HepG2 (cell line): ENCODE data around the gene MYO5B. TPM values are rescaled to one million over a fixed set of nuclear protein-coding genes. Genes with fewer than 3 reads are reported as not detected.
A peak's percentile ranks its signal among the peaks of the same experiment; 100 is the strongest.

Source experiments
- ATAC-seq: fragments of 200-7000 bp; cut with Tn5 transposase; 3 replicates; pipeline ENCODE4 v1.9.1; 2020; ENCODE audit warnings: mild to moderate bottlenecking, moderate library complexity
- BruUV-seq: library from RNA; stranded (reverse); fragments of 400-500 nt; replicated peaks from 2 replicates; lab custom pipeline; 2021; lab: Mats Ljungman, UMichigan
- CTCF ChIA-PET: fragments of 300-600 bp; formaldehyde crosslinking; extraction: SDS; loops from one replicate; lab custom pipeline; 2021; ENCODE audit warnings: low total read pairs, inconsistent platforms, low intra/inter-chr PET ratio; lab: Yijun Ruan, JAX
- POLR2A ChIA-PET: fragments of 350-600 bp; sonication (Branson Sonifier 250); formaldehyde crosslinking; loops from one replicate; lab custom pipeline; 2020; ENCODE audit warnings: antibody characterized with exemption, inconsistent platforms; lab: Yijun Ruan, JAX
- DNase-seq: peaks from one replicate; pipeline ENCODE4 v3.0.0-alpha.2; 2015; ENCODE audit warnings: low spot score
- FAIRE-seq: peaks from 3 replicates; lab custom pipeline; 2011; peaks lifted over from hg19 to GRCh38; lab: Jason Lieb, UNC
- H2AFZ ChIP-seq: one replicate; pipeline ENCODE4 v1.6.1; 2011; ENCODE audit warnings: low read length, inconsistent platforms
- H3K27ac ChIP-seq: fragments of 300-600 bp; 3 replicates; pipeline ENCODE4 v1.8.0; 2011; ENCODE audit warnings: mixed run types, mild to moderate bottlenecking, mixed read lengths, low read length, inconsistent platforms; ENCODE audit not compliant: insufficient read depth; ENCODE audit errors: extremely low read length
- H3K27me3 ChIP-seq, 2 experiments: fragments of 200-600 bp in 1 of 2; 2 replicates in 1 of 2; 3 replicates in 1 of 2; pipeline versions ENCODE4 v1.6.0 to v1.8.0; 2011; ENCODE audit warnings: low read length in 2 of 2, mild to moderate bottlenecking in 2 of 2, moderate library complexity in 2 of 2, inconsistent platforms in 1 of 2; ENCODE audit not compliant: insufficient read depth in 2 of 2, control insufficient read depth in 1 of 2
- H3K36me3 ChIP-seq, 2 experiments: fragments of 200-600 bp in 1 of 2; replicated peaks in 1 of 2; 2 replicates in 1 of 2; 3 replicates in 1 of 2; pipeline versions ENCODE4 v1.5.1 to v1.8.0; 2011; ENCODE audit warnings: low read length in 2 of 2, inconsistent platforms in 1 of 2; ENCODE audit not compliant: insufficient read depth in 2 of 2, control insufficient read depth in 1 of 2
- H3K4me1 ChIP-seq: 2 replicates; pipeline ENCODE4 v1.5.1; 2012; ENCODE audit warnings: low read length, inconsistent platforms; ENCODE audit not compliant: insufficient read depth
- H3K4me2 ChIP-seq: 2 replicates; pipeline ENCODE4 v1.6.0; 2011; ENCODE audit warnings: low read depth, low read length, inconsistent platforms
- H3K4me3 ChIP-seq, 3 experiments: fragments of 200-600 bp in 1 of 3; sonication (generic), shearing (Covaris generic) in 1 of 3; replicated peaks in 1 of 3; 2 replicates each; pipeline ENCODE4 v1.5.1; 2011 to 2016; ENCODE audit warnings: low read length in 3 of 3, inconsistent platforms in 2 of 3, low read depth in 2 of 3, mild to moderate bottlenecking in 2 of 3, control low read depth in 1 of 3, mixed read lengths in 1 of 3; ENCODE audit not compliant: insufficient read depth in 1 of 3
- H3K79me2 ChIP-seq: one replicate; pipeline ENCODE4 v1.6.1; 2011; ENCODE audit warnings: low read length, inconsistent platforms; ENCODE audit not compliant: insufficient read depth
- H3K9ac ChIP-seq: 2 replicates; pipeline ENCODE4 v1.6.0; 2011; ENCODE audit warnings: mild to moderate bottlenecking, low read depth, low read length, inconsistent platforms; ENCODE audit not compliant: insufficient read depth
- H3K9me3 ChIP-seq: 2 replicates; pipeline ENCODE4 v1.5.1; 2012; ENCODE audit warnings: mild to moderate bottlenecking, low read length
- H4K20me1 ChIP-seq: 2 replicates; pipeline ENCODE4 v1.6.0; 2011; ENCODE audit warnings: inconsistent platforms, mild to moderate bottlenecking, low read length, moderate library complexity; ENCODE audit not compliant: insufficient read depth
- DNMT3B ChIP-seq: conservative IDR thresholded peaks from 2 replicates; pipeline ENCODE4 v1.6.1; 2016; ENCODE audit warnings: missing biosample characterization, control low read depth
- DR1 ChIP-seq: sonication (generic); formaldehyde crosslinking; IDR thresholded peaks from 2 replicates; pipeline ENCODE4 v1.8.0; 2021; ENCODE audit warnings: mild to moderate bottlenecking, missing genetic modification reagents, inconsistent platforms
- EHMT2 ChIP-seq: fragments of 200-600 bp; sonication (generic); IDR thresholded peaks from 2 replicates; pipeline ENCODE4 v1.7.0; 2017; ENCODE audit warnings: antibody characterized with exemption, low read depth, low read length, borderline replicate concordance
- ELF3 ChIP-seq: IDR thresholded peaks from 2 replicates; pipeline ENCODE4 v1.6.1; 2016; ENCODE audit warnings: missing genetic modification reagents, missing compliant biosample characterization
- HMG20A ChIP-seq: IDR thresholded peaks from 2 replicates; pipeline ENCODE4 v1.6.1; 2016; ENCODE audit warnings: borderline replicate concordance
- HOMEZ ChIP-seq: IDR thresholded peaks from 2 replicates; pipeline ENCODE4 v1.6.1; 2016; ENCODE audit warnings: low read depth
- LBX2 ChIP-seq: sonication (generic); formaldehyde crosslinking; IDR thresholded peaks from 2 replicates; pipeline ENCODE4 v1.5.0; 2020; ENCODE audit warnings: missing genetic modification reagents, mild to moderate bottlenecking, borderline replicate concordance
- MED1 ChIP-seq: sonication (generic); formaldehyde crosslinking; IDR thresholded peaks from 2 replicates; pipeline ENCODE4 v1.4.0; 2020; ENCODE audit warnings: missing genetic modification reagents
- NR2F1 ChIP-seq, 2 experiments: fragments of 450-650 bp in 1 of 2; formaldehyde crosslinking in 1 of 2; IDR thresholded peaks; 2 replicates each; pipeline versions ENCODE4 v1.5.0 to v1.6.1; 2016 to 2020; ENCODE audit warnings: mild to moderate bottlenecking in 1 of 2, missing compliant biosample characterization in 1 of 2, missing genetic modification reagents in 1 of 2, moderate library complexity in 1 of 2
- PATZ1 ChIP-seq: sonication (generic); formaldehyde crosslinking; IDR thresholded peaks from 2 replicates; pipeline ENCODE4 v1.4.0; 2020; ENCODE audit warnings: missing genetic modification reagents
- RARA ChIP-seq: IDR thresholded peaks from 2 replicates; pipeline ENCODE4 v1.6.1; 2016; ENCODE audit warnings: missing genetic modification reagents, missing compliant biosample characterization
- ZMYM2 ChIP-seq: sonication (generic); formaldehyde crosslinking; IDR thresholded peaks from 2 replicates; pipeline ENCODE4 v1.8.0; 2022; ENCODE audit warnings: mild to moderate bottlenecking, missing genetic modification reagents
- ZNF143 ChIP-seq: sonication (generic); formaldehyde crosslinking; IDR thresholded peaks from 2 replicates; pipeline ENCODE4 v1.4.0; 2020; ENCODE audit warnings: missing genetic modification reagents
- ZNF264 ChIP-seq: sonication (generic); formaldehyde crosslinking; IDR thresholded peaks from 2 replicates; pipeline ENCODE4 v1.4.0; 2020; ENCODE audit warnings: missing genetic modification reagents
- ZNF574 ChIP-seq: sonication (generic); formaldehyde crosslinking; IDR thresholded peaks from 2 replicates; pipeline ENCODE4 v1.4.0; 2020; ENCODE audit warnings: missing genetic modification reagents
- ZNF7 ChIP-seq: IDR thresholded peaks from 2 replicates; pipeline ENCODE4 v1.6.1; 2016; ENCODE audit warnings: missing biosample characterization, missing genetic modification reagents
- ZNF782 ChIP-seq: sonication (generic); formaldehyde crosslinking; IDR thresholded peaks from 2 replicates; pipeline ENCODE4 v1.4.0; 2020; ENCODE audit warnings: missing genetic modification reagents, mild to moderate bottlenecking, borderline replicate concordance
- WGBS: methylation state at CpG from one replicate; pipeline ENCODE4 v1.1.6; 2017; ENCODE audit warnings: low lambda C conversion rate; 5-methylcytosine and 5-hydroxymethylcytosine counted together
- in situ Hi-C: cut with HindIII; loops from 2 replicates; pipeline ENCODE4 v1.10.0; 2017; ENCODE audit warnings: low pct_unique_long_range_greater_than_20kb; ENCODE audit not compliant: extremely low pct_ligation_motif_present
- intact Hi-C: fragments of 100-400 bp; cut with micrococcal nuclease; formaldehyde crosslinking; loops from one replicate; pipeline ENCODE4 v1.10.0; 2022; ENCODE audit not compliant: unreplicated experiment
- polyA plus RNA-seq, 8 experiments: library from polyadenylated mRNA; depleted of rRNA in 3 of 8; stranded (reverse) in 7 of 8; unstranded in 1 of 8; fragments of >200 nt; fragmentation: Illumina TruSeq in 4 of 8; extraction: Trizol in 4 of 8; gene quantifications; 2 replicates each; pipeline versions ENCODE4 v1.2.1 to v1.2.3, GENCODE V29; 2011 to 2016; ENCODE audit warnings: low read depth in 4 of 8, missing spikeins in 1 of 8, mixed read lengths in 1 of 8; ENCODE audit not compliant: insufficient read depth in 1 of 8
- total RNA-seq, 5 experiments: library from RNA; depleted of rRNA; stranded (reverse); fragments of >200 nt; fragmentation: Illumina TruSeq; extraction: Trizol; gene quantifications; 2 replicates each; pipeline ENCODE4 v1.2.3, GENCODE V29; 2016; ENCODE audit warnings: low read depth in 1 of 5

The MYO5B gene
- total and polyA plus RNA-seq, 2 of the 13 experiments (the other 11 are each of a cell fraction or from before 2014, with no cell fraction given), result 13.1 to 24.0 TPM

GRCh38 chr18:50073319-50073718 is 121.6 kb downstream of the MYO5B start (continued):
- TF ChIP-seq ZNF574 (CRISPR knock-in tag), result no peak
- TF ChIP-seq ZNF264 (CRISPR knock-in tag), result no peak

- no peak overlapping the region; a peak in 1 of 6 replicates for H3K4me3 ChIP-seq
- FAIRE-seq (peak; percentile 77), ATAC-seq (peak; percentile 91), DNase-seq (peak; percentile 84)
- WGBS, result 33% methylated on average over 2 of the region's 2 CpGs
- BruUV-seq, result no TSS peak
- peak overlapping the region; percentile 56 for H3K27ac ChIP-seq
- H3K9ac ChIP-seq, result no peak overlapping the region
- H3K36me3 ChIP-seq, result no peaks in the 10 kb centered on the region
- peaks cover 7% of the 10 kb centered on the region for H3K79me2 ChIP-seq
- POLR2A ChIA-PET, result interaction anchor here (1.3 to 1.8 kb wide), 3 partner anchors 11 to 132 kb away, joined by 3 to 7 read pairs (median 5); no protein-coding TSS in a partner anchor
- peak overlapping the region; percentile 53 for H3K4me2 ChIP-seq
- H3K9me3 ChIP-seq, result no peaks in the 10 kb centered on the region
- peaks cover 68% of the 10 kb centered on the region for H3K4me1 ChIP-seq
- CTCF ChIA-PET, result no interaction called here
- no peaks in the 10 kb centered on the region for H3K27me3 ChIP-seq
- in situ Hi-C loops, result no loop called here
- H2AFZ ChIP-seq, result no peak overlapping the region
- no peaks in the 10 kb centered on the region for H4K20me1 ChIP-seq
- intact Hi-C loops, result loop anchor here (1.0 kb wide), 1 partner anchor 18 kb away; no protein-coding TSS in a partner anchor
- peak; percentile 84 for TF ChIP-seq NR2F1 (CRISPR knock-in tag; IDR thresholded peaks at IDR 0.05)
- TF ChIP-seq HMG20A, result peak; percentile 60
- no peak for TF ChIP-seq ZNF782 (CRISPR knock-in tag)
- TF ChIP-seq ZMYM2 (CRISPR knock-in tag), result peak; percentile 85; the same call in 1 of the 2 replicates
- TF ChIP-seq EHMT2, result 0 out of 2 replicates have a peak, but pooled peaks have one; percentile 15
- TF ChIP-seq RARA (CRISPR knock-in tag), result peak; percentile 41; the same call in 1 of the 2 replicates
- peak; percentile 81; the same call in 1 of the 2 replicates for TF ChIP-seq HOMEZ (CRISPR knock-in tag)
- TF ChIP-seq LBX2, result no peak
- peak; percentile 36; the same call in 1 of the 2 replicates for TF ChIP-seq PATZ1 (CRISPR knock-in tag)
- no peak for TF ChIP-seq DNMT3B
- no peak for TF ChIP-seq ZNF7 (CRISPR knock-in tag)
- no peak for TF ChIP-seq DR1 (CRISPR knock-in tag)
- TF ChIP-seq ZNF143, result no peak
- 0 out of 2 replicates have a peak, but pooled peaks have one; percentile 17 for TF ChIP-seq ELF3 (CRISPR knock-in tag)
- peak; percentile 48; the same call in 1 of the 2 replicates for TF ChIP-seq MED1
These were observed 122.8 kb downstream of the MYO5B start for GRCh38 chr18:50072146-50072545.
